ENCODE results near the gene RALGPS1.

Gene RALGPS1

GRCh38 chr9:127174386-127175318 lies 260.1 kb downstream of the RALGPS1 start:
- no peak overlapping the region for H2BK120ac ChIP-seq (ENCODE audit: insufficient read depth, low read length, poor library complexity)
- no peak overlapping the region for H4K91ac ChIP-seq (ENCODE audit: low read depth, low read length)
- H2BK12ac ChIP-seq (ENCODE audit: low read length), result no peak overlapping the region
- no CpG with 5 or more reads among the region's 12 CpGs for WGBS (ENCODE audit: extremely low coverage, insufficient coverage, insufficient read length)
- H3K23ac ChIP-seq (ENCODE audit: low read length), result no peak overlapping the region
- H3K79me1 ChIP-seq (ENCODE audit: low read length), result no peaks in the 10 kb centered on the region
- H3K4me3 ChIP-seq (ENCODE audit: low read depth, low read length), result no peak overlapping the region
- no peak overlapping the region for H3K9ac ChIP-seq (ENCODE audit: low read length)
- no peak overlapping the region for H2AFZ ChIP-seq (ENCODE audit: insufficient read depth, low read length, poor library complexity)
- no peak overlapping the region for H3K27ac ChIP-seq (ENCODE audit: low read depth, low read length)
- H3K4me2 ChIP-seq (ENCODE audit: low read length), result no peak overlapping the region
- peaks cover 2 to 7% of the 10 kb centered on the region in 2 experiments for H3K4me1 ChIP-seq (ENCODE audit: control insufficient read depth in 1 of 2, insufficient read depth in 2 of 2, low read length in 2 of 2)
- H3K14ac ChIP-seq (ENCODE audit: low read length), result no peak overlapping the region
- no peak overlapping the region for H2BK5ac ChIP-seq (ENCODE audit: low read depth, low read length, poor library complexity)
- no peak overlapping the region for H3K18ac ChIP-seq (ENCODE audit: low read length)
- no peak for DNase-seq
- no peaks in the 10 kb centered on the region for H3K9me3 ChIP-seq (ENCODE audit: insufficient read depth, low read depth, low read length)
- H3K27me3 ChIP-seq (ENCODE audit: insufficient read depth, low read length), result no peaks in the 10 kb centered on the region
- H2AK5ac ChIP-seq (ENCODE audit: low read length), result no peak overlapping the region
- no peak overlapping the region for H4K12ac ChIP-seq (ENCODE audit: low read depth, low read length)
- H3K36me3 ChIP-seq (ENCODE audit: control insufficient read depth in 1 of 2, insufficient read depth in 2 of 2, low read length in 2 of 2), result no peaks in the 10 kb centered on the region
- H3K79me2 ChIP-seq (ENCODE audit: control insufficient read depth, insufficient read depth, low read length, poor library complexity), result no peaks in the 10 kb centered on the region
- no peak overlapping the region for H4K8ac ChIP-seq (ENCODE audit: low read depth, low read length)
- no peak overlapping the region for H3K4ac ChIP-seq (ENCODE audit: low read depth, low read length)

GRCh38 chr9:127175319-127175715 lies 260.7 kb downstream of the RALGPS1 start:
- Histone ChIP-seq H2BK12ac (ENCODE audit: low read length) (no peak overlapping the region), H3K14ac (ENCODE audit: low read length) (no peak overlapping the region), H2AFZ (ENCODE audit: insufficient read depth, low read length, poor library complexity) (no peak overlapping the region), H4K91ac (ENCODE audit: low read depth, low read length) (no peak overlapping the region), H3K4me2 (ENCODE audit: low read length) (no peak overlapping the region), H3K18ac (ENCODE audit: low read length) (no peak overlapping the region), H3K9ac (ENCODE audit: low read length) (no peak overlapping the region), H4K12ac (ENCODE audit: low read depth, low read length) (no peak overlapping the region), H2BK120ac (ENCODE audit: insufficient read depth, low read length, poor library complexity) (no peak overlapping the region), H3K79me2 (ENCODE audit: control insufficient read depth, insufficient read depth, low read length, poor library complexity) (no peaks in the 10 kb centered on the region), H4K8ac (ENCODE audit: low read depth, low read length) (no peak overlapping the region), H3K4ac (ENCODE audit: low read depth, low read length) (no peak overlapping the region), H3K4me3 (ENCODE audit: low read depth, low read length) (no peak overlapping the region), H3K79me1 (ENCODE audit: low read length) (no peaks in the 10 kb centered on the region), H3K9me3 (ENCODE audit: insufficient read depth, low read depth, low read length) (no peaks in the 10 kb centered on the region), H3K4me1 (ENCODE audit: control insufficient read depth in 1 of 2, insufficient read depth in 2 of 2, low read length in 2 of 2) (peaks cover 2 to 9% of the 10 kb centered on the region in 2 experiments), H2AK5ac (ENCODE audit: low read length) (no peak overlapping the region), H3K23ac (ENCODE audit: low read length) (no peak overlapping the region), H3K27ac (ENCODE audit: low read depth, low read length) (no peak overlapping the region), H3K27me3 (ENCODE audit: insufficient read depth, low read length) (no peaks in the 10 kb centered on the region), H3K36me3 (ENCODE audit: control insufficient read depth in 1 of 2, insufficient read depth in 2 of 2, low read length in 2 of 2) (no peaks in the 10 kb centered on the region), H2BK5ac (ENCODE audit: low read depth, low read length, poor library complexity) (no peak overlapping the region)
- no CpG with 5 or more reads among the region's 7 CpGs for WGBS (ENCODE audit: extremely low coverage, insufficient coverage, insufficient read length)
- no peak for DNase-seq

GRCh38 chr9:127175764-127176163 lies 261.2 kb downstream of the RALGPS1 start:
- Histone ChIP-seq H3K27me3 (ENCODE audit: insufficient read depth, low read length) (no peaks in the 10 kb centered on the region), H3K9me3 (ENCODE audit: insufficient read depth, low read depth, low read length) (no peaks in the 10 kb centered on the region), H3K4me1 (ENCODE audit: control insufficient read depth in 1 of 2, insufficient read depth in 2 of 2, low read length in 2 of 2) (peaks cover 2 to 9% of the 10 kb centered on the region in 2 experiments), H3K79me1 (ENCODE audit: low read length) (no peaks in the 10 kb centered on the region), H3K79me2 (ENCODE audit: control insufficient read depth, insufficient read depth, low read length, poor library complexity) (no peaks in the 10 kb centered on the region), H2BK12ac (ENCODE audit: low read length) (no peak overlapping the region), H3K9ac (ENCODE audit: low read length) (no peak overlapping the region), H3K36me3 (ENCODE audit: control insufficient read depth in 1 of 2, insufficient read depth in 2 of 2, low read length in 2 of 2) (no peaks in the 10 kb centered on the region), H3K4ac (ENCODE audit: low read depth, low read length) (no peak overlapping the region), H2BK120ac (ENCODE audit: insufficient read depth, low read length, poor library complexity) (no peak overlapping the region), H2BK5ac (ENCODE audit: low read depth, low read length, poor library complexity) (no peak overlapping the region), H3K14ac (ENCODE audit: low read length) (no peak overlapping the region), H3K27ac (ENCODE audit: low read depth, low read length) (no peak overlapping the region), H4K12ac (ENCODE audit: low read depth, low read length) (no peak overlapping the region), H3K4me3 (ENCODE audit: low read depth, low read length) (no peak overlapping the region), H4K91ac (ENCODE audit: low read depth, low read length) (no peak overlapping the region), H2AFZ (ENCODE audit: insufficient read depth, low read length, poor library complexity) (no peak overlapping the region), H4K8ac (ENCODE audit: low read depth, low read length) (no peak overlapping the region), H2AK5ac (ENCODE audit: low read length) (no peak overlapping the region), H3K18ac (ENCODE audit: low read length) (no peak overlapping the region), H3K23ac (ENCODE audit: low read length) (no peak overlapping the region), H3K4me2 (ENCODE audit: low read length) (no peak overlapping the region)
- no CpG with 5 or more reads among the region's 6 CpGs for WGBS (ENCODE audit: extremely low coverage, insufficient coverage, insufficient read length)
- no peak for DNase-seq

- H4K91ac ChIP-seq (ENCODE audit: low read depth, low read length), result no peak overlapping the region
- no peak overlapping the region for H3K23ac ChIP-seq (ENCODE audit: low read length)
- H2BK120ac ChIP-seq (ENCODE audit: insufficient read depth, low read length, poor library complexity), result no peak overlapping the region
- no peaks in the 10 kb centered on the region for H3K27me3 ChIP-seq (ENCODE audit: insufficient read depth, low read length)
- H2AK5ac ChIP-seq (ENCODE audit: low read length), result no peak overlapping the region
- no peak overlapping the region for H2BK5ac ChIP-seq (ENCODE audit: low read depth, low read length, poor library complexity)
- H3K4me1 ChIP-seq (ENCODE audit: control insufficient read depth in 1 of 2, insufficient read depth in 2 of 2, low read length in 2 of 2), result peaks cover 2 to 9% of the 10 kb centered on the region in 2 experiments
- no peak overlapping the region for H3K4me3 ChIP-seq (ENCODE audit: low read depth, low read length)
- no peak overlapping the region for H2AFZ ChIP-seq (ENCODE audit: insufficient read depth, low read length, poor library complexity)
- no peaks in the 10 kb centered on the region for H3K79me2 ChIP-seq (ENCODE audit: control insufficient read depth, insufficient read depth, low read length, poor library complexity)
- no peaks in the 10 kb centered on the region for H3K9me3 ChIP-seq (ENCODE audit: insufficient read depth, low read depth, low read length)
- no peak overlapping the region for H4K8ac ChIP-seq (ENCODE audit: low read depth, low read length)
- H4K12ac ChIP-seq (ENCODE audit: low read depth, low read length), result no peak overlapping the region
- H2BK12ac ChIP-seq (ENCODE audit: low read length), result no peak overlapping the region
- H3K27ac ChIP-seq (ENCODE audit: low read depth, low read length), result no peak overlapping the region
- DNase-seq, result no peak
- H3K9ac ChIP-seq (ENCODE audit: low read length), result no peak overlapping the region
- WGBS (ENCODE audit: extremely low coverage, insufficient coverage, insufficient read length), result no CpG with 5 or more reads among the region's 3 CpGs
- H3K4ac ChIP-seq (ENCODE audit: low read depth, low read length), result no peak overlapping the region
- H3K79me1 ChIP-seq (ENCODE audit: low read length), result no peaks in the 10 kb centered on the region
- no peaks in the 10 kb centered on the region for H3K36me3 ChIP-seq (ENCODE audit: control insufficient read depth in 1 of 2, insufficient read depth in 2 of 2, low read length in 2 of 2)
- no peak overlapping the region for H3K18ac ChIP-seq (ENCODE audit: low read length)
- H3K14ac ChIP-seq (ENCODE audit: low read length), result no peak overlapping the region
- no peak overlapping the region for H3K4me2 ChIP-seq (ENCODE audit: low read length)
These were observed 262.0 kb downstream of the RALGPS1 start for GRCh38 chr9:127176631-127177030.
